Fibroblast of pulmonary artery (primary cell): ENCODE data around the gene RAB12.

Experiments
- DNase-seq: peaks from one replicate; pipeline ENCODE4 v3.0.0-alpha.2; 2010; ENCODE audit warnings: low read depth
- H3K4me3 ChIP-seq: replicated peaks from 2 replicates; pipeline ENCODE4 v1.5.1; 2011; ENCODE audit warnings: low read depth, mild to moderate bottlenecking, control low read depth, low read length, moderate library complexity
- CTCF ChIP-seq: IDR thresholded peaks from 2 replicates; pipeline ENCODE4 v1.5.1; 2011; ENCODE audit warnings: mild to moderate bottlenecking, control low read depth, low read length, inconsistent platforms; ENCODE audit errors: missing control alignments

Gene RAB12

DNA sequence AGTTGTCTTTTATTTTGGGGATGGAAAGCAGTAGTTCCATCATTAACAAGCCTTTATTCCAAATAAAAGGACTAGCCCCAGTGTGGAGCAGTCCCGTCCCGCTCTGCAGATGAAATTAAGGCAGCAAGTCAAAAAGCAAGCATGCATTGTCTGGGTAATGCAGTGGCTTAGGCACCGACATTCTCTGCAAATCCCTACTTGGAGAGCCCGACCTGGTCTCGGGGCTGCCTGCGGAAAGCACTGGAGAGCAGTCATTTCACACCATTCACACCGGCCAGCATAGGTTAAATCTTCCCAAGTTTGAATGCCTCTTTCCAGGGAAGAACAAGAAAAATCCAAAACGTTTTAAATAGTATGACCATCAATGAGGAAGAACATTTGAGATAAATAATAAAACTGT lies 24.4 kb upstream of the RAB12 start:
- H3K4me3 ChIP-seq: no peak overlapping the region
- no peak for TF ChIP-seq CTCF
- DNase-seq: no peak

DNA sequence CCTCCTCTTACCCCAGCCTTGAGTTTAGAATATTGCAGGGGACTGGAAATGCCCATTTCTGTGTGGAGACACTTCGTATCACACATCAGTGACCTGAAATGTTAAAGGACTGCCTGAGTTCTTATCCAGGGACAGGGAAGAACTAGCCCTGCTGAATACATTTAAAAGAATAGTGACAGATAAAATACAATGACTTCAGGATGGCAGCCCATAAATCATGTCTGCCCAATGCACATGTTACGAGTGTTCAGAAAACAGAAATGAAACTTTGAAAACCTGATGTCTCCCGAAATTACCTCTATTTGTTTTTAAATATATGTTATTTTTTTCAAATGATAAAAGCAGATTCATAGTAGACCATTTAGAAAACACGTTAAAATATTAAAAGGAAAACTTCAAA lies 22.3 kb upstream of the RAB12 start:
- no peak overlapping the region for H3K4me3 ChIP-seq
- no peak for TF ChIP-seq CTCF
- DNase-seq: no peak

GRCh38 chr18:8595445-8595844 lies 13.8 kb upstream of the RAB12 start:
- H3K4me3 ChIP-seq: no peak overlapping the region
- DNase-seq: no peak

DNA sequence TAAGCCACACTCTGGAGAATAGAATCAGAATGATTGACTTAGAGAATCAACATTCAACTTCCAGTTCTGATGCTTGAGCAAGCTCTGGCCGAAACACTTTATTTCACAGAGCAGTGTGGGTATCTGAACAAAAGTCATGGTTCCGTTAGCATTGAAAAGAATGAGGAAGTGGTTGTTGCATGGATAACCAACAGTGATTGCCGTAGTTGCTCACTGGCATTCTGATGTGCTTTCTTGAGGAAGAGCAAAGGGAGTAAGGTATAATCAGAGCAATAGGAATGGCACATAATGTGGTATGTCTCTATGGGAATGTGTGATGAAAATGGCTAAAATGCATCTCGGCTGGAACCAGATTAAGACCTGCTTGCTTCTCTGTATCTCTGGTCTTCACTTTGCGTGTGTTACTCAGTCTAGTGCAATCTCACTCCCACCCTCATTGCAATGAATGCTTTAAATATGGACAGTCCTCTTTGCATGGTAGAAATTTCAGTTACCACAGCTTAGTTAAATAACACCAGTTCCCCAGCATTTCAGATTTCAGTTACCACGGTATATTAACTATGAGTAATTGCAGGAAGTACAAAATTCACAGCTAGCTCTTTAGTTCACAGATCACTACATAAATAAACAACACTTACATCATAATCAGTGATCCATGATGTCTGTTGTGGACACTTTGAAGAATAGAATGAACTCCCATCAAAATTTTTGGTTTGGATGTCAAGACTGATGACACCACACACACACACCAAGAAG lies 7.8 kb upstream of the RAB12 start:
- no peak for TF ChIP-seq CTCF
- no peak for DNase-seq
- H3K4me3 ChIP-seq: no peak overlapping the region

More at GRCh38 chr18:8595445-8595844, 13.8 kb upstream of the RAB12 start:
- no peak for TF ChIP-seq CTCF

DNA sequence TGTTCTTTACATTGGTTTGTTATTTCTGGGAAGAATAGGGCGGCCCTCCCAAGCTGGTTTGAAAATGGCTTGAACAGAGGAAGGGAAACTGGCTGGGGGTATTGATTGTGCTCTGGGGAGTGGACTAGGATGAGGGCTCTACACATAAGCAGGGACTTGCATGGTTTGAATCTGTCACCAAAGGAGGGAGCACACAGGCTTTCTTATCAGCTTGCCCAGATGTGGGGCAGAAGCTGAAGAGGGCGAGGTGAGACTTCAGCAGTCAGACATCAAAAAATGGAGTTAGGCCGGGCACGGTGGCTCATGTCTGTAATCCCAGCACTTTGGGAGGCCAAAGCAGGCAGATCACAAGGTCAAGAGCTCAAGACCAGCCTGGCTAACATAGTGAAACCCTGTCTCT lies 7.2 kb upstream of the RAB12 start:
- DNase-seq: no peak
- TF ChIP-seq CTCF: no peak
- H3K4me3 ChIP-seq: no peak overlapping the region

GRCh38 chr18:8602557-8602956 lies 6.7 kb upstream of the RAB12 start:
- H3K4me3 ChIP-seq: no peak overlapping the region
- no peak for TF ChIP-seq CTCF
- no peak for DNase-seq
